Aorta (tissue), 5 donors: Measurements from ENCODE around the gene ZFAND3. TPM values are rescaled to one million over a fixed set of nuclear protein-coding genes. Genes with fewer than 3 reads are reported as not detected.

ENCODE experiments used
- ATAC-seq: fragments of 200-7000 bp; cut with Tn5 transposase; one replicate; pipeline ENCODE4 v1.9.1; 2022; ENCODE audit warnings: moderate library complexity; ENCODE audit not compliant: low FRiP score
- DNase-seq, 2 donors: peaks; one replicate each; pipeline ENCODE4 v3.0.0-alpha.2; 2020
- H3K27ac ChIP-seq, 2 donors: one replicate each; pipeline ENCODE4 v1.5.1; 2013; ENCODE audit warnings: low read length in 2 of 2, mild to moderate bottlenecking in 2 of 2, moderate library complexity in 2 of 2, control low read depth in 1 of 2, inconsistent platforms in 1 of 2, low read depth in 1 of 2
- H3K27me3 ChIP-seq, 2 donors: one replicate each; pipeline ENCODE4 v1.6.1; 2013; ENCODE audit warnings: control low read depth in 1 of 2, low read length in 1 of 2, mild to moderate bottlenecking in 1 of 2, moderate library complexity in 1 of 2; ENCODE audit not compliant: insufficient read depth in 2 of 2, control insufficient read depth in 1 of 2
- H3K36me3 ChIP-seq, 2 donors: one replicate each; pipeline ENCODE4 v1.6.1; 2013; ENCODE audit warnings: control low read depth in 1 of 2, low read length in 1 of 2, mild to moderate bottlenecking in 1 of 2; ENCODE audit not compliant: insufficient read depth in 2 of 2, control insufficient read depth in 1 of 2
- H3K4me1 ChIP-seq, 2 donors: one replicate each; pipeline ENCODE4 v1.6.1; 2013; ENCODE audit warnings: low read length in 2 of 2, control low read depth in 1 of 2, mild to moderate bottlenecking in 1 of 2, moderate library complexity in 1 of 2; ENCODE audit not compliant: insufficient read depth in 2 of 2, control insufficient read depth in 1 of 2
- H3K4me3 ChIP-seq, 2 donors: one replicate each; pipeline ENCODE4 v1.5.1; 2013; ENCODE audit warnings: low read length in 2 of 2, control low read depth in 1 of 2, mild to moderate bottlenecking in 1 of 2
- H3K9me3 ChIP-seq: one replicate; pipeline ENCODE4 v1.6.1; 2013; ENCODE audit warnings: mild to moderate bottlenecking, low read length; ENCODE audit not compliant: control insufficient read depth
- WGBS, 2 donors: extraction: QIAGEN DNeasy Blood & Tissue Kit; methylation state at CpG; one replicate each; pipeline ENCODE4 v1.1.7; 2013; 5-methylcytosine and 5-hydroxymethylcytosine counted together
- intact Hi-C, 2 donors: fragments of 100-400 bp; cut with DNase I; formaldehyde crosslinking; loops; one replicate each; pipeline versions ENCODE4 v1.14.2 to v1.15.0; 2022
- polyA plus RNA-seq, 2 donors: library from polyadenylated mRNA; stranded (reverse); fragments of 200-250 nt; gene quantifications; one replicate each; pipeline ENCODE4 v1.2.3, GENCODE V29; 2013
- total RNA-seq, 2 donors: library from RNA; stranded (reverse); fragmentation: NEBNext Ultra II Directional; extraction: Animal tissue kit (Norgen Biotek cat#: 25700); gene quantifications; one replicate each; pipeline ENCODE4 v1.2.1, GENCODE V29; 2021
- donor health status: healthy with polysubstance abuse.
- donor health status: Bipolar disorder and iron deficiency.
- donor health status: DM: no; HTN: no; CAD: no.
- donor health status: DM: no; HTN: no; CAD: no.
- donor health status: DM: yes; HTN: yes; CAD: no.

Gene ZFAND3
- total and polyA plus RNA-seq, 4 donors: 29.6 to 86.0 (median 65.1) TPM

DNA sequence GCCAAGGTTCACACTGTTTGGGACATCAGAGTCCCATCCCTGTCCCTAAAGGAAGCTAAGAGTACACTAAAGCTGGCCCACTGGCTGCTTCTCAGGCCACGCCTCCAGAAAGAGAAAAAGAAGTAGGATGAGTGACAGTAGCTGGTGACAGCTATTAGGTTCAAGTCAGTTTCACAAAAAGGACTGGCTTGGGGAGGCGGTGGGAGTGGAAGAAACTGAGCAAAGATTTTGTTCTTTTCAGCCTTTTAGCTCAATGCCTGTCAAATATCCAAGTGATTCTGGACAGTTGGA lies 374.7 kb downstream of the ZFAND3 start:
- Histone ChIP-seq H3K27me3 (no peaks in the 10 kb centered on the region), H3K9me3 (no peaks in the 10 kb centered on the region), H3K4me3 (no peak overlapping the region), H3K36me3 (no peaks in the 10 kb centered on the region), H3K27ac (no peak overlapping the region), H3K4me1 (no peaks in the 10 kb centered on the region)
- intact Hi-C loops: no loop called here
- WGBS, 2 donors: 97 to 98% methylated on average over 2 of the region's 2 CpGs
- no peak for ATAC-seq
- no peak for DNase-seq

DNA sequence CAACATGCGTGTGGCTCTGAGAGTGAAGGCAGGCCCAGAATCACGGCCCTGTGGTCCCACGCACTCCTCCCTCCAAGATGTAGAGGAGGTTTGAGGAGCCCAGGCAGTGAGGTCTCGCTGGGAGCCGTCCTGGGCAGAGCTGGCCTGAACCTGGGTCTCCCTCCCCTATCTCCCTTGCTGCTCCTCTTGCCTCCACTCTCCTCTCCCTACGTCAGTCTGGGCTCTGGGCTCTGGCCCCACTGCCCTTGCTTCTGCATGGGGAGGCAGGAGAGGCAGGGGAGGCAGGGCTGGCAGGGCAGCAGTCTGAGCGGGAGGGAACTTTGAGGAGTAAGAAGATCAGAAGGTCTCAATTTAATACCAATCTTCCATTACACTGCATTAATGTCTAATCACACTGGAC lies 375.1 kb downstream of the ZFAND3 start:
- DNase-seq (no peak), ATAC-seq (no peak)
- no peaks in the 10 kb centered on the region for H3K27me3 ChIP-seq
- no peak overlapping the region for H3K4me3 ChIP-seq
- no peaks in the 10 kb centered on the region for H3K4me1 ChIP-seq
- no peaks in the 10 kb centered on the region for H3K9me3 ChIP-seq
- H3K27ac ChIP-seq: no peak overlapping the region
- 93 to 97% methylated on average over 7 of the region's 7 CpGs for WGBS, 2 donors
- H3K36me3 ChIP-seq: no peaks in the 10 kb centered on the region
- intact Hi-C loops: no loop called here

DNA sequence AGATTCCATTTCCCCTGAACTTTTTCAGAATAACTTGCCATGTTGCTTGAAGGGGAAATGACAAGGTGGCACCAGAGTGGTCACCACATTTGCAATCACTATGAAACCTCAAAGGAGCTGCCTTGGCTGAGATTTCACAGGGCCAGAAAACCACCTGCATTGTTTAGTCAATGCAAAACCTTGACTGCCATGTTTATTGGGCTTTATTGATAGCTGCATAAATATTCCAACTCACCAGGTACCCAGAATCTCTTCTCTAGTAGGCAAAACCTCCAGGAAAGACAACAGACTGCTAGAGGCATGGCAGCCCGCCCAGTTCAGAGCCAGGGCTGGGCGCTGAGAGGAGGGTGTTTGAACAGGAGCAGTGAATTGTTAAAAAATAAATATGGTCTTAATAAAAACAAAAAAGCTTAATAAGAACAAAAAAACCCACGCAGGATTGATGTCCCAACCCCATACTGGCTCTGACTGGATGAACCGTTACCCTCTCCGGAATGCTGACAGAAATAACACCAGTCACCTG lies 375.6 kb downstream of the ZFAND3 start:
- H3K27ac ChIP-seq: no peak overlapping the region
- DNase-seq: no peak
- H3K27me3 ChIP-seq: no peaks in the 10 kb centered on the region
- no peak for ATAC-seq
- H3K36me3 ChIP-seq: no peaks in the 10 kb centered on the region
- intact Hi-C loops: no loop called here
- H3K9me3 ChIP-seq: no peaks in the 10 kb centered on the region
- H3K4me3 ChIP-seq: no peak overlapping the region
- WGBS, 2 donors: 90 to 93% methylated on average over 5 of the region's 5 CpGs
- H3K4me1 ChIP-seq: no peaks in the 10 kb centered on the region

DNA sequence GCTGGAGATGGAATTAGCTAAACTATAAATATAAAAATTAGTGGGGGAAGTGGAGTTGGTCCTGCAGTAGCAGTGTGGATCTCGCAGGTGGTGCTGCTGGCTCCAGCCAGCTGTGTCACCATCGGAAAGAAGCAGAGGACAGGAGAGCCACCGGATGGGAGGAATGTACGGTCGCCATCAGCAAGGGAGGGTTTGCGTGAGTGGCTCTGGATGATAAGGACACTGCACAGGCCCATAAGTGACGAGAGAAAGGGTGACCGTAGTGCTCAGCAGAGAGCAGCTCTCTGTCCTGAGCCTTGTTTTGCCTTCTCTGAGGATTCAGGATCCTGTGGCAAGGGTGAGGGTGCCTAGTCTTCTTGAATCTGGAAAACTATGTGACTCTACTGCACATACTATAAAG lies 378.7 kb downstream of the ZFAND3 start:
- no peaks in the 10 kb centered on the region for H3K9me3 ChIP-seq
- H3K36me3 ChIP-seq: no peaks in the 10 kb centered on the region
- no peaks in the 10 kb centered on the region for H3K27me3 ChIP-seq
- H3K27ac ChIP-seq: no peak overlapping the region
- WGBS, 2 donors: 93 to 94% methylated on average over 8 of the region's 8 CpGs
- no peak for DNase-seq
- ATAC-seq: no peak
- no peak overlapping the region for H3K4me3 ChIP-seq
- H3K4me1 ChIP-seq: no peaks in the 10 kb centered on the region
- intact Hi-C loops: no loop called here

Other genes starting within 250 kb of the ZFAND3 start
- gene MDGA1, start 121.8 kb upstream of the ZFAND3 start, total RNA-seq: 10 to 100 TPM; 11.2 to 13.6 TPM
- gene MDGA1, start 121.8 kb upstream of the ZFAND3 start, polyA plus RNA-seq: 1 to 10 TPM; 1.3 to 8.8 TPM